IMR-90 (cell line): ENCODE results near the gene RASGRP1. TPM values are rescaled to one million over a fixed set of nuclear protein-coding genes. Genes with fewer than 3 reads are reported as not detected.

Experiments used
- ATAC-seq: fragments of 200-7000 bp; cut with Tn5 transposase; 2 replicates; pipeline ENCODE4 v1.9.1; 2020; ENCODE audit warnings: low read depth, mild to moderate bottlenecking, moderate library complexity
- BruUV-seq: library from RNA; stranded (reverse); fragments of 400-500 nt; replicated peaks from 2 replicates; lab custom pipeline; 2021; lab: Mats Ljungman, UMichigan
- CTCF ChIA-PET: fragments of 300-600 bp; formaldehyde crosslinking; extraction: SDS; loops from one replicate; lab custom pipeline; 2021; ENCODE audit warnings: antibody characterized with exemption; lab: Yijun Ruan, JAX
- POLR2A ChIA-PET: fragments of 300-600 bp; sonication (Branson Sonifier 250); formaldehyde crosslinking; loops from one replicate; lab custom pipeline; 2022; ENCODE audit warnings: antibody characterized with exemption; ENCODE audit not compliant: unreplicated experiment; lab: Charles Lee
- DNase-seq: peaks from one replicate; pipeline ENCODE4 v3.0.0; 2013
- H2AFZ ChIP-seq: replicated peaks from 2 replicates; pipeline ENCODE3; 2013; ENCODE audit warnings: low read length, mild to moderate bottlenecking; ENCODE audit not compliant: poor library complexity
- H2AK5ac ChIP-seq: 2 replicates; pipeline ENCODE4 v1.6.1; 2013; ENCODE audit warnings: low read depth, low read length, inconsistent platforms
- H2AK9ac ChIP-seq: replicated peaks from 2 replicates; pipeline ENCODE3; 2013; ENCODE audit warnings: mild to moderate bottlenecking, low read depth, low read length, moderate library complexity; ENCODE audit not compliant: poor library complexity
- H2BK120ac ChIP-seq: 2 replicates; pipeline ENCODE4 v1.6.1; 2013; ENCODE audit warnings: low read depth, low read length, inconsistent platforms
- H2BK15ac ChIP-seq: 3 replicates; pipeline ENCODE4 v1.6.1; 2013; ENCODE audit warnings: low read depth, low read length, inconsistent platforms
- H2BK20ac ChIP-seq: 2 replicates; pipeline ENCODE4 v1.6.1; 2013; ENCODE audit warnings: low read depth, mild to moderate bottlenecking, inconsistent platforms, low read length, moderate library complexity
- H2BK5ac ChIP-seq: 2 replicates; pipeline ENCODE4 v1.6.1; 2013; ENCODE audit warnings: mild to moderate bottlenecking, low read depth, low read length, inconsistent platforms; ENCODE audit not compliant: poor library complexity, severe bottlenecking
- H3K14ac ChIP-seq: replicated peaks from 2 replicates; pipeline ENCODE4 v1.6.1; 2013; ENCODE audit warnings: low read depth, low read length, inconsistent platforms
- H3K18ac ChIP-seq: 2 replicates; pipeline ENCODE4 v1.6.1; 2013; ENCODE audit warnings: low read depth, low read length, control low read depth
- H3K23ac ChIP-seq: 2 replicates; pipeline ENCODE4 v1.6.1; 2013; ENCODE audit warnings: low read depth, low read length, inconsistent platforms
- H3K27ac ChIP-seq: 2 replicates; pipeline ENCODE4 v1.5.1; 2013; ENCODE audit warnings: mild to moderate bottlenecking, control low read depth, low read length; ENCODE audit not compliant: insufficient read depth
- H3K27me3 ChIP-seq: 2 replicates; pipeline ENCODE4 v1.6.1; 2013; ENCODE audit warnings: low read length; ENCODE audit not compliant: control insufficient read depth, insufficient read depth
- H3K36me3 ChIP-seq: 2 replicates; pipeline ENCODE4 v1.6.1; 2013; ENCODE audit warnings: low read length, mixed read lengths; ENCODE audit not compliant: control insufficient read depth, insufficient read depth
- H3K4ac ChIP-seq: 2 replicates; pipeline ENCODE4 v1.6.1; 2013; ENCODE audit warnings: low read depth, low read length, inconsistent platforms
- H3K4me1 ChIP-seq: 2 replicates; pipeline ENCODE4 v1.6.1; 2013; ENCODE audit warnings: low read length, mixed read lengths; ENCODE audit not compliant: control insufficient read depth, insufficient read depth
- H3K4me2 ChIP-seq: 2 replicates; pipeline ENCODE4 v1.6.1; 2013; ENCODE audit warnings: low read depth, mild to moderate bottlenecking, control low read depth, low read length, moderate library complexity
- H3K4me3 ChIP-seq: 2 replicates; pipeline ENCODE4 v1.5.1; 2013; ENCODE audit warnings: low read depth, mild to moderate bottlenecking, control low read depth, low read length, moderate library complexity; ENCODE audit not compliant: insufficient read depth
- H3K56ac ChIP-seq: 2 replicates; pipeline ENCODE4 v1.6.1; 2013; ENCODE audit warnings: low read length, inconsistent platforms; ENCODE audit not compliant: insufficient read depth; ENCODE audit errors: extremely low read depth
- H3K79me1 ChIP-seq, 2 experiments: 2 replicates each; pipeline ENCODE4 v1.6.1; 2013; ENCODE audit warnings: low read length in 2 of 2, inconsistent platforms in 1 of 2, low read depth in 1 of 2
- H3K9ac ChIP-seq: 2 replicates; pipeline ENCODE4 v1.6.1; 2013; ENCODE audit warnings: low read depth, low read length, control low read depth
- H3K9me1 ChIP-seq: 2 replicates; pipeline ENCODE4 v1.6.1; 2013; ENCODE audit warnings: low read length, inconsistent platforms; ENCODE audit not compliant: insufficient read depth
- H3K9me3 ChIP-seq: 2 replicates; pipeline ENCODE4 v1.6.1; 2013; ENCODE audit warnings: low read length; ENCODE audit not compliant: control insufficient read depth, insufficient read depth
- H4K20me1 ChIP-seq: 2 replicates; pipeline ENCODE4 v1.6.1; 2013; ENCODE audit warnings: low read length, inconsistent platforms; ENCODE audit not compliant: insufficient read depth
- H4K5ac ChIP-seq: 2 replicates; pipeline ENCODE4 v1.6.1; 2013; ENCODE audit warnings: mild to moderate bottlenecking, low read depth, low read length, control low read depth
- H4K8ac ChIP-seq, 2 experiments: 2 replicates each; pipeline ENCODE4 v1.6.1; 2013; ENCODE audit warnings: low read depth in 2 of 2, low read length in 2 of 2, control low read depth in 1 of 2, inconsistent platforms in 1 of 2
- H4K91ac ChIP-seq: 2 replicates; pipeline ENCODE4 v1.6.1; 2013; ENCODE audit warnings: low read depth, low read length, inconsistent platforms; ENCODE audit not compliant: insufficient read depth
- BHLHE40 ChIP-seq: fragments of 150-350 bp; IDR thresholded peaks from 2 replicates; pipeline ENCODE4 v1.6.1; 2016; ENCODE audit warnings: mild to moderate bottlenecking, low read depth, low read length
- CEBPB ChIP-seq: IDR thresholded peaks from 2 replicates; pipeline ENCODE4 v1.6.1; 2012; ENCODE audit warnings: low read depth, low read length, improper control_type of control experiment
- CHD1 ChIP-seq: IDR thresholded peaks from 2 replicates; pipeline ENCODE4 v1.6.1; 2012; ENCODE audit warnings: low read depth, low read length, improper control_type of control experiment
- FOS ChIP-seq: fragments of 150-350 bp; IDR thresholded peaks from 2 replicates; pipeline ENCODE4 v1.6.1; 2016; ENCODE audit warnings: low read depth, low read length
- MAFK ChIP-seq: IDR thresholded peaks from 2 replicates; pipeline ENCODE4 v1.6.1; 2012; ENCODE audit warnings: low read depth, low read length, improper control_type of control experiment
- MAZ ChIP-seq: IDR thresholded peaks from 2 replicates; pipeline ENCODE4 v1.6.1; 2012; ENCODE audit warnings: low read depth, mild to moderate bottlenecking, low read length, improper control_type of control experiment, moderate library complexity, borderline replicate concordance
- MXI1 ChIP-seq: IDR thresholded peaks from 2 replicates; pipeline ENCODE4 v1.6.1; 2012; ENCODE audit warnings: low read depth, mild to moderate bottlenecking, low read length, moderate library complexity, borderline replicate concordance
- NFE2L2 ChIP-seq: fragments of 150-350 bp; IDR thresholded peaks from 2 replicates; pipeline ENCODE4 v1.6.1; 2016; ENCODE audit warnings: low read depth, mild to moderate bottlenecking, low read length
- POLR2A ChIP-seq: IDR thresholded peaks from 2 replicates; pipeline ENCODE4 v1.6.1; 2012; ENCODE audit warnings: mild to moderate bottlenecking, low read depth, low read length
- RCOR1 ChIP-seq: IDR thresholded peaks from 2 replicates; pipeline ENCODE4 v1.6.1; 2012; ENCODE audit warnings: mild to moderate bottlenecking, low read length, improper control_type of control experiment; ENCODE audit not compliant: insufficient replicate concordance
- RFX5 ChIP-seq: IDR thresholded peaks from 2 replicates; pipeline ENCODE4 v1.8.0; 2012; ENCODE audit warnings: low read depth, mild to moderate bottlenecking, low read length, moderate library complexity
- SMC3 ChIP-seq: fragments of 150-350 bp; IDR thresholded peaks from 2 replicates; pipeline ENCODE4 v1.6.1; 2016; ENCODE audit warnings: low read depth, mild to moderate bottlenecking, antibody characterized with exemption, low read length, moderate library complexity
- WGBS, 2 experiments: methylation state at CpG; one replicate each; pipeline versions ENCODE4 v1.1.5 to v1.1.7; 2013; ENCODE audit warnings: missing lambda C conversion rate in 2 of 2; ENCODE audit not compliant: insufficient read length in 1 of 2; ENCODE audit errors: extremely low coverage in 2 of 2; 5-methylcytosine and 5-hydroxymethylcytosine counted together
- dilution Hi-C: fragments of 300-500 bp; cut with HindIII; formaldehyde crosslinking; loops from one replicate; pipeline ENCODE4 v1.14.3; 2018; ENCODE audit warnings: low sequenced_read_pairs; ENCODE audit not compliant: unreplicated experiment
- in situ Hi-C: fragments of 300-500 bp; cut with MboI; formaldehyde crosslinking; loops from 3 replicates; pipeline ENCODE4 v1.14.3; 2019; ENCODE audit warnings: low sequenced_read_pairs, inconsistent platforms, mixed read lengths
- intact Hi-C: fragments of 100-400 bp; cut with micrococcal nuclease; formaldehyde crosslinking; loops from 2 replicates; pipeline ENCODE4 v1.10.0; 2022
- polyA plus RNA-seq, 3 experiments: library from polyadenylated mRNA; depleted of rRNA; stranded (reverse); fragments of >200 nt; gene quantifications; 2 replicates each; pipeline ENCODE4 v1.2.3, GENCODE V29; 2012; ENCODE audit warnings: low replicate concordance in 1 of 3
- total RNA-seq: library from RNA; depleted of rRNA; stranded (reverse); fragments of >200 nt; gene quantifications from 2 replicates; pipeline ENCODE4 v1.2.3, GENCODE V29; 2012
- TF ChIP-seq, protein P1 (sequence below): fragments of 150-350 bp; IDR thresholded peaks from 2 replicates; pipeline ENCODE4 v1.6.1; 2017; ENCODE audit warnings: mild to moderate bottlenecking, antibody characterized with exemption, low read length, low read depth
- TF ChIP-seq, protein P2 (sequence below): fragments of 150-350 bp; IDR thresholded peaks from 2 replicates; pipeline ENCODE4 v1.6.1; 2016; ENCODE audit warnings: low read depth, mild to moderate bottlenecking, low read length, moderate library complexity, borderline replicate concordance
- TF ChIP-seq, protein P3 (sequence below): conservative IDR thresholded peaks from 2 replicates; pipeline ENCODE4 v1.5.1; 2012; ENCODE audit warnings: mild to moderate bottlenecking, low read depth, low read length, improper control_type of control experiment

The RASGRP1 gene
- total and polyA plus RNA-seq, 2 of the 4 experiments (the other 2 are of a cell fraction): 1.4 to 3.2 TPM

DNA sequence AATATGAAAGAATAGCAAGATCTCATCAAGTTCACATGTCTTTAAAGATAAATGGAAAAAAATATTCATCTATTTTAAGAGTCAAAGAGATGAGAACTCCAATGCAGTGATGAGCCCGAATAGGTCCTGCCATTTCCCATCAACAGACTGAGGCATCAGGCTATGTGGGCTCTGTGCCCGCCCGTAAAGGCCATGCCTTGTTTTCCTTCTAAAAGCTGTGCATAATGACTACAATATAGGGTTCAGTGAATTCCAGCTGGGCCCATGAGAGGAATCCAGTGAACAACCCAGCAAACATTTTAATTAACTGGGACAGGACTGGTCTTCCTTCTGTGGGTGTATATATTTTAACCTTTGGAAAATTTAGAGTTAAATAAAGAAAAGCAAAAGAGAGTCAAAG lies 44.6 kb downstream of the RASGRP1 start:
- H3K36me3 ChIP-seq: no peaks in the 10 kb centered on the region
- no peaks in the 10 kb centered on the region for H3K9me3 ChIP-seq
- no peaks in the 10 kb centered on the region for H3K79me1 ChIP-seq
- no TSS peak for BruUV-seq
- no peaks in the 10 kb centered on the region for H4K20me1 ChIP-seq
- no peak overlapping the region for H2BK5ac ChIP-seq
- no peak overlapping the region for H3K18ac ChIP-seq
- intact Hi-C loops: no loop called here
- dilution Hi-C loops: no loop called here
- H2AK9ac ChIP-seq: no peak overlapping the region
- no peak overlapping the region for H3K9ac ChIP-seq
- H3K9me1 ChIP-seq: no peaks in the 10 kb centered on the region
- H3K14ac ChIP-seq: no peak overlapping the region
- no CpG with 5 or more reads among the region's 3 CpGs for WGBS, 2 experiments
- H4K91ac ChIP-seq: no peak overlapping the region
- peaks cover 14% of the 10 kb centered on the region for H3K4me1 ChIP-seq
- no peak overlapping the region for H4K5ac ChIP-seq
- no peak overlapping the region for H3K27ac ChIP-seq
- in situ Hi-C loops: no loop called here
- no peak overlapping the region for H3K56ac ChIP-seq
- H2AFZ ChIP-seq: no peak overlapping the region
- ChIA-PET POLR2A (no interaction called here), CTCF (no interaction called here)
- DNase-seq (no peak), ATAC-seq (no peak)
- no peaks in the 10 kb centered on the region for H3K27me3 ChIP-seq
- no peak overlapping the region for H3K4me3 ChIP-seq
- no peak overlapping the region for H2BK20ac ChIP-seq
- no peak overlapping the region for H2BK15ac ChIP-seq
- H3K23ac ChIP-seq: no peak overlapping the region
- no peak overlapping the region for H2BK120ac ChIP-seq
- no peak for TF ChIP-seq MXI1
- TF ChIP-seq RFX5: no peak
- TF ChIP-seq POLR2A: no peak
- no peak for TF ChIP-seq MAFK
- no peak for TF ChIP-seq CEBPB
- no peak for TF ChIP-seq NFE2L2
- TF ChIP-seq SMC3: no peak
- TF ChIP-seq RCOR1: no peak
- TF ChIP-seq, protein P1, sequence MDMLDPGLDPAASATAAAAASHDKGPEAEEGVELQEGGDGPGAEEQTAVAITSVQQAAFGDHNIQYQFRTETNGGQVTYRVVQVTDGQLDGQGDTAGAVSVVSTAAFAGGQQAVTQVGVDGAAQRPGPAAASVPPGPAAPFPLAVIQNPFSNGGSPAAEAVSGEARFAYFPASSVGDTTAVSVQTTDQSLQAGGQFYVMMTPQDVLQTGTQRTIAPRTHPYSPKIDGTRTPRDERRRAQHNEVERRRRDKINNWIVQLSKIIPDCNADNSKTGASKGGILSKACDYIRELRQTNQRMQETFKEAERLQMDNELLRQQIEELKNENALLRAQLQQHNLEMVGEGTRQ: no peak
- TF ChIP-seq CHD1: no peak
- no peak for TF ChIP-seq MAZ
- TF ChIP-seq, protein P2, sequence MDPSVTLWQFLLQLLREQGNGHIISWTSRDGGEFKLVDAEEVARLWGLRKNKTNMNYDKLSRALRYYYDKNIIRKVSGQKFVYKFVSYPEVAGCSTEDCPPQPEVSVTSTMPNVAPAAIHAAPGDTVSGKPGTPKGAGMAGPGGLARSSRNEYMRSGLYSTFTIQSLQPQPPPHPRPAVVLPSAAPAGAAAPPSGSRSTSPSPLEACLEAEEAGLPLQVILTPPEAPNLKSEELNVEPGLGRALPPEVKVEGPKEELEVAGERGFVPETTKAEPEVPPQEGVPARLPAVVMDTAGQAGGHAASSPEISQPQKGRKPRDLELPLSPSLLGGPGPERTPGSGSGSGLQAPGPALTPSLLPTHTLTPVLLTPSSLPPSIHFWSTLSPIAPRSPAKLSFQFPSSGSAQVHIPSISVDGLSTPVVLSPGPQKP: no peak
- TF ChIP-seq, protein P3, sequence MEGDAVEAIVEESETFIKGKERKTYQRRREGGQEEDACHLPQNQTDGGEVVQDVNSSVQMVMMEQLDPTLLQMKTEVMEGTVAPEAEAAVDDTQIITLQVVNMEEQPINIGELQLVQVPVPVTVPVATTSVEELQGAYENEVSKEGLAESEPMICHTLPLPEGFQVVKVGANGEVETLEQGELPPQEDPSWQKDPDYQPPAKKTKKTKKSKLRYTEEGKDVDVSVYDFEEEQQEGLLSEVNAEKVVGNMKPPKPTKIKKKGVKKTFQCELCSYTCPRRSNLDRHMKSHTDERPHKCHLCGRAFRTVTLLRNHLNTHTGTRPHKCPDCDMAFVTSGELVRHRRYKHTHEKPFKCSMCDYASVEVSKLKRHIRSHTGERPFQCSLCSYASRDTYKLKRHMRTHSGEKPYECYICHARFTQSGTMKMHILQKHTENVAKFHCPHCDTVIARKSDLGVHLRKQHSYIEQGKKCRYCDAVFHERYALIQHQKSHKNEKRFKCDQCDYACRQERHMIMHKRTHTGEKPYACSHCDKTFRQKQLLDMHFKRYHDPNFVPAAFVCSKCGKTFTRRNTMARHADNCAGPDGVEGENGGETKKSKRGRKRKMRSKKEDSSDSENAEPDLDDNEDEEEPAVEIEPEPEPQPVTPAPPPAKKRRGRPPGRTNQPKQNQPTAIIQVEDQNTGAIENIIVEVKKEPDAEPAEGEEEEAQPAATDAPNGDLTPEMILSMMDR: no peak
- TF ChIP-seq BHLHE40: no peak
- no peak for TF ChIP-seq FOS
- H4K8ac ChIP-seq: no peak overlapping the region
- H2AK5ac ChIP-seq: no peak overlapping the region
- H3K4me2 ChIP-seq: no peak overlapping the region
- no peak overlapping the region for H3K4ac ChIP-seq
